Measurements from ENCODE around the gene RWDD3.
A peak's percentile ranks its signal among the peaks of the same experiment; 100 is the strongest.

Gene RWDD3

DNA sequence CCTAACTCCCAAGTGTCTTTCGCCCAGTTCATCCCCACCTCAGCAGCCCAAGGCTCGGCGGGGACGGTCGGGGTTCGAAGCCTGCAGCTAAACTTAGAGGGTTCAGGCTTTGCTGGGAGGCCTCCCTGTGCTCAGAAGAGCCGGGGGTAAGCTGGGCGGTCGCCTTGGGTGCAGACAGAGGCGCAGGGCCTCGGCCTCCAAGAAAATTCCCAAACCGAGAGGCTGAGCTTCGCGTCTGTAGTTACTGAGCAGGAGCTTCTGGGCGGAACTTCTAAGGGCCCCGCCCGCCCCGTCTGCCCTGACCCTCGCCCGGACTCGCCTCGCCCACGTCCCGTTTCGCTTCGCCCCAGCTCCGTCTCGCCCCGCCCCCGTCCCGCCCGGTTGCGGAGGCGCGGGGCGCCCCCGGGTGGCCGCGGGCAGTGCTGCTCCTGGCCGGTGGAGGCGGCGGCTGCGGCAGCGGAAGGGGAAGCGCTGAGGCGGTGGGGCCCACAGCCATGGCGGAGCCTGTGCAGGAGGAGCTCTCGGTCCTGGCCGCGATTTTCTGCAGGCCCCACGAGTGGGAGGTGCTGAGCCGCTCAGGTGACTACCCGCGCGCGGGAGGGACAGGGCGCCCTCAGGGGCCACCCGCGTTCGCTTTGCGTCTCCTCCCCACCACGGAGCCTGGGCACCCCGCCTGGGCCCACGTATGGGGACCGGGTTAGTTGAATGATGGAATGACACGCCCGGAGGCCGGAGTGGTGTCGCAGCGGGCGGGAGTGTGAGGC is at the start of gene RWDD3:
TSS of gene RWDD3 (plus strand) at position 474 of the 764 bp plus-strand sequence. CDS start at position 495, 21 bp downstream.
- Histone ChIP-seq H3K27me3 (no peaks in the 10 kb centered on the region), H3K27ac (peak within 1 kb of the TSS; percentile 85 to 96 (median 91)), H4K20me1 (peaks cover 0 to 10% (median 0%) of the 10 kb centered on the region in 11 experiments; a peak in 2 of 22 replicates), H3K4me3 (peak within 1 kb of the TSS; percentile 71 to 92 (median 85)), H3K4me1 (peaks cover 4 to 17% (median 8%) of the 10 kb centered on the region in 10 experiments; a peak in 17 of 20 replicates), H3K36me3 (peaks cover 11 to 36% (median 22%) of the 10 kb centered on the region in 11 experiments; a peak in 17 of 22 replicates), H3K9me3 (replicated peaks in 1 of 11) (peaks cover 0 to 6% (median 1%) of the 10 kb centered on the region in 11 experiments; a peak in 5 of 22 replicates), H3K4me2 (peak within 1 kb of the TSS; percentile 75 to 94 (median 82)), H3K9ac (peak within 1 kb of the TSS; percentile 90 to 96 (median 93))
- no peak for TF ChIP-seq Cebpa-rat (IDR thresholded peaks at IDR 0.05)

DNA sequence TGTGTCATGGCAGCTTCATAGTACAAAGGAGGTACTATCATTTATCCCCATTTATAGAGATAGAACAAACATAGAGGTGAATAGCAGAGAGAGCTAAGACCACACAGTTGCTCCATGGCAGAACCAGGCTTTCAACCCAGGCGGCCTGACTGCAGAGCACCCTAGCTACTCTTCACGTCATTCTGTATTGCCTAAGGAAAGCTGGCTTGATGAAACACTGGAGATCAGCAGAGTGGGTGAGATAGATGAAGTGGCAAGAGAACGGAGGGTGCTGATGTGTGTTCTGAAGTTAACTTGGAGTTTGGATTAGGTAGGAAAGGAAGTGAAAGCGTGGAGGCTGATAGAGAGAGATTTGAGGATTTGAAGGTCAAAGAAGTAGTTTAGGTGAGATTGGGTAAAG is 47.9 kb upstream of the RWDD3 start:
- Histone ChIP-seq H3K27ac (no peak overlapping the region), H3K4me2 (no peak overlapping the region)

DNA sequence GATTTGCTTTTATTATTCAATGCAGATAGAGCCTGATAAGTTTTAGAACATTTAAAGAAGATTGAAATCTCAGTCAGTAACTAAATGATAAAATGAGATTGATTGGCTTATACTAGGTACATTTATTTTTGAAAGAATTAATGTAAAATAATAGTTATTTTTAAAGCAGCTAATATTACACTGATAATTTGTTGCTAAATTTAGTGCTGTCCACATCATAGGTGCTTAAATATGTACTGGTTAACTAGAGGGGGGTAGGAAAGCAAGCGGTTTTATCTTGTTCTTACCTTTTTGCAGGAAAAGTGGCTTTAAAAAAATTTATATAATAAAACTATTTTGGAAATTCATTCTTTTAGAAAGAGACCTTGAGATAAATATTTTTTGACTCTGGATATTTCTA is 40.4 kb upstream of the RWDD3 start:
- H3K27ac ChIP-seq = no peak overlapping the region
- no peaks in the 10 kb centered on the region for H3K27me3 ChIP-seq
- no peak overlapping the region for H3K4me3 ChIP-seq
- H4K20me1 ChIP-seq = no peaks in the 10 kb centered on the region
- no peak overlapping the region for H3K4me2 ChIP-seq
- H3K36me3 ChIP-seq = no peaks in the 10 kb centered on the region
- H3K9ac ChIP-seq = no peak overlapping the region
- H3K4me1 ChIP-seq = no peaks in the 10 kb centered on the region
- H3K9me3 ChIP-seq (replicated peaks in 1 of 11) = no peaks in the 10 kb centered on the region
- TF ChIP-seq Cebpa-rat (IDR thresholded peaks at IDR 0.05) = no peak

More for the DNA sequence above, 47.9 kb upstream of the RWDD3 start:
- TF ChIP-seq Cebpa-rat (IDR thresholded peaks at IDR 0.05) = no peak
- no peak overlapping the region for H3K4me3 ChIP-seq
- H3K36me3 ChIP-seq = no peaks in the 10 kb centered on the region
- no peaks in the 10 kb centered on the region for H3K27me3 ChIP-seq
- H3K4me1 ChIP-seq = no peaks in the 10 kb centered on the region
- no peaks in the 10 kb centered on the region for H4K20me1 ChIP-seq
- H3K9ac ChIP-seq = no peak overlapping the region
- no peaks in the 10 kb centered on the region for H3K9me3 ChIP-seq (replicated peaks in 1 of 11)

DNA sequence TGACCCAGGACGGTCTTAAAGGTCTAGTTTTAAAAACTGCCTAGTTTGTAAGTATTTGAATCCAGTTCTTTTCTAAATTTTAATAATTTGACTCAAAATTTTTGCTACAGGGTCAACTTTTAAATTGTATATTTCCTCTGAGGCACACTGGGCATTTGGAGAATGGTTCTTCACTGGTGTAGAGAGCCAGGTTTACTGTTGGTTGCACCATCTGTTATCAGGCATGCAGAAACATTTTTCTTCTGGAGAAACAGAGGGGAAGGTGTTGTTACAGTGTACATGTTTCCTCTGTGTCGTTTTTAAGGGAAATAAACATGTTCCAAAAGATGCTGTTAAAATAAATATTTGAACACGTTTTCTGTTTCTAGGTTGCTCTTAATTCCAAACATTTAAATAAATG is 39.0 kb upstream of the RWDD3 start:
- no peaks in the 10 kb centered on the region for H3K4me1 ChIP-seq
- H3K9ac ChIP-seq = no peak overlapping the region
- TF ChIP-seq Cebpa-rat (IDR thresholded peaks at IDR 0.05) = no peak
- no peak overlapping the region for H3K27ac ChIP-seq
- H4K20me1 ChIP-seq = no peaks in the 10 kb centered on the region
- H3K9me3 ChIP-seq (replicated peaks in 1 of 11) = no peaks in the 10 kb centered on the region
- H3K36me3 ChIP-seq = no peaks in the 10 kb centered on the region
- H3K4me2 ChIP-seq = no peak overlapping the region
- no peaks in the 10 kb centered on the region for H3K27me3 ChIP-seq
- H3K4me3 ChIP-seq = no peak overlapping the region

GRCh38 chr1:95196017-95196416 is 38.0 kb upstream of the RWDD3 start:
- no peaks in the 10 kb centered on the region for H3K27me3 ChIP-seq
- no peak for TF ChIP-seq Cebpa-rat (IDR thresholded peaks at IDR 0.05)
- H4K20me1 ChIP-seq = no peaks in the 10 kb centered on the region
- H3K4me2 ChIP-seq = no peak overlapping the region
- no peak overlapping the region for H3K9ac ChIP-seq
- no peak overlapping the region for H3K27ac ChIP-seq
- H3K4me3 ChIP-seq = no peak overlapping the region
- H3K36me3 ChIP-seq = no peaks in the 10 kb centered on the region
- H3K9me3 ChIP-seq (replicated peaks in 1 of 11) = no peaks in the 10 kb centered on the region
- no peaks in the 10 kb centered on the region for H3K4me1 ChIP-seq

GRCh38 chr1:95197616-95198252 is 36.3 kb upstream of the RWDD3 start:
- H3K9me3 ChIP-seq (replicated peaks in 1 of 11) = no peaks in the 10 kb centered on the region
- no peak overlapping the region for H3K4me3 ChIP-seq
- no peak overlapping the region for H3K4me2 ChIP-seq
- H3K27me3 ChIP-seq = no peaks in the 10 kb centered on the region
- no peaks in the 10 kb centered on the region for H4K20me1 ChIP-seq
- no peaks in the 10 kb centered on the region for H3K4me1 ChIP-seq
- no peak for TF ChIP-seq Cebpa-rat (IDR thresholded peaks at IDR 0.05)
- no peak overlapping the region for H3K27ac ChIP-seq
- no peak overlapping the region for H3K9ac ChIP-seq
- H3K36me3 ChIP-seq = no peaks in the 10 kb centered on the region

DNA sequence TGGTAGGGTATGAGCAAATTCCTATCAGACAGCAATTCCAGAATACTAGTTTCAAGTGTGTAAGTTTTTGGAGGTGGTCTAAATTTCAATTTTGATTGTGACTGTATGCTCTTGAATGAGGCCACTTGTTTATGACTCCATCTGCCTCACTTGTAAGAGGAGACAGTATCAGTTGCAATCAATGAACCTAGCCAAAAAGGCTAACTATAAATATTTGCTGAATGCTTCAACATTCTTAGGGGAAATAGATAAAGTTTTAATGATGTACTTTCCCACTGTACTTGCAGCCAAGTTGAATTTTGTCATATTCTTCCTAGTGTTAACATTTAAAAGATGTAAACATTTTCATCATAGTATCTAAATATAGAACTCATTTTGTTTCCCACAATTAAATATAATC is 32.1 kb upstream of the RWDD3 start:
- H3K4me3 ChIP-seq = no peak overlapping the region
- no peaks in the 10 kb centered on the region for H3K27me3 ChIP-seq
- H4K20me1 ChIP-seq = no peaks in the 10 kb centered on the region
- no peak overlapping the region for H3K27ac ChIP-seq
- no peaks in the 10 kb centered on the region for H3K36me3 ChIP-seq
- H3K9me3 ChIP-seq (replicated peaks in 1 of 11) = no peaks in the 10 kb centered on the region
- no peak overlapping the region for H3K9ac ChIP-seq
- H3K4me2 ChIP-seq = no peak overlapping the region
- TF ChIP-seq Cebpa-rat (IDR thresholded peaks at IDR 0.05) = no peak
- no peaks in the 10 kb centered on the region for H3K4me1 ChIP-seq

GRCh38 chr1:95203908-95204437 is 30.0 kb upstream of the RWDD3 start:
- Histone ChIP-seq H3K4me2 (no peak overlapping the region), H3K4me1 (no peaks in the 10 kb centered on the region)

DNA sequence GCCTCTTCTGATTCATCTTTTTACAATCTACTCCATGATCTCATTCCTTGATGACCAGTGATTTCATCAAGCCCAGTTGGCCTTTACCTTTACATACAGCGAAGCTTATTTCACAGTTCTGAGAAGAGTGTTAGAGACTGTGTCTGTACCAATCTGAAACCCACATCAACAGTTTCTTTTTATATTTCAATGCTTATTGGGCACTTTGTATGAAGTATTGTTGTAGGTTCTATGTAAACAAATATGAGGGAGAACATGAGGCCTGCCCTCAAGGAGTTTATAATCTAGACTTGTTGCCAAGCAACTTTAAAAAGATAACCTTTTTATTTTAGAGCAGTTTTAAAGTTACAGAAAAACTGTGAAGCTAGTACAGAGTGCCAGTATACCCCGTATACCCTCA is 27.5 kb upstream of the RWDD3 start:
- no peaks in the 10 kb centered on the region for H3K9me3 ChIP-seq (replicated peaks in 1 of 11)
- no peaks in the 10 kb centered on the region for H3K27me3 ChIP-seq
- H3K27ac ChIP-seq = no peak overlapping the region
- no peaks in the 10 kb centered on the region for H4K20me1 ChIP-seq
- no peak overlapping the region for H3K4me2 ChIP-seq
- H3K4me1 ChIP-seq = no peaks in the 10 kb centered on the region
- no peak for TF ChIP-seq Cebpa-rat (IDR thresholded peaks at IDR 0.05)
- no peaks in the 10 kb centered on the region for H3K36me3 ChIP-seq
- no peak overlapping the region for H3K4me3 ChIP-seq
- no peak overlapping the region for H3K9ac ChIP-seq

More at GRCh38 chr1:95203908-95204437, 30.0 kb upstream of the RWDD3 start:
- Histone ChIP-seq H4K20me1 (no peaks in the 10 kb centered on the region), H3K36me3 (no peaks in the 10 kb centered on the region), H3K27ac (no peak overlapping the region), H3K4me3 (no peak overlapping the region), H3K9ac (no peak overlapping the region), H3K27me3 (no peaks in the 10 kb centered on the region), H3K9me3 (replicated peaks in 1 of 11) (no peaks in the 10 kb centered on the region)
- no peak for TF ChIP-seq Cebpa-rat (IDR thresholded peaks at IDR 0.05)

All from BLaER1 treated with 17β-estradiol and CSF1 and Interleukin-3, amounts not matched to agents 10 nM and 100 nM (cell line).